Measurements from ENCODE around the gene PPP1R14B.

PPP1R14B gene

GRCh38 chr11:64294774-64295173 is 48.0 kb upstream of the PPP1R14B start:
- TF ChIP-seq FOXM1 (IDR thresholded peaks at IDR 0.05; ENCODE audit: borderline replicate concordance, low read depth) (no peak), EGR1 (IDR thresholded peaks at IDR 0.05) (no peak), TCF12 (IDR thresholded peaks at IDR 0.05; ENCODE audit: low read depth) (no peak), CREB1 (IDR thresholded peaks at IDR 0.05; ENCODE audit: low read depth) (no peak), RAD21 (IDR thresholded peaks at IDR 0.05; ENCODE audit: low read depth) (no peak), NFIC (IDR thresholded peaks at IDR 0.05) (no peak), EP300 (IDR thresholded peaks at IDR 0.05; ENCODE audit: borderline replicate concordance) (no peak), TAF1 (IDR thresholded peaks at IDR 0.05; ENCODE audit: low read depth) (no peak), USF1 (IDR thresholded peaks at IDR 0.05) (no peak), CEBPB (IDR thresholded peaks at IDR 0.05) (no peak), YY1 (IDR thresholded peaks at IDR 0.05; ENCODE audit: low read depth) (no peak), ZBTB7A (IDR thresholded peaks at IDR 0.05; ENCODE audit: low read depth) (no peak), TEAD4 (IDR thresholded peaks at IDR 0.05) (no peak)
- TF ChIP-seq, protein P1, sequence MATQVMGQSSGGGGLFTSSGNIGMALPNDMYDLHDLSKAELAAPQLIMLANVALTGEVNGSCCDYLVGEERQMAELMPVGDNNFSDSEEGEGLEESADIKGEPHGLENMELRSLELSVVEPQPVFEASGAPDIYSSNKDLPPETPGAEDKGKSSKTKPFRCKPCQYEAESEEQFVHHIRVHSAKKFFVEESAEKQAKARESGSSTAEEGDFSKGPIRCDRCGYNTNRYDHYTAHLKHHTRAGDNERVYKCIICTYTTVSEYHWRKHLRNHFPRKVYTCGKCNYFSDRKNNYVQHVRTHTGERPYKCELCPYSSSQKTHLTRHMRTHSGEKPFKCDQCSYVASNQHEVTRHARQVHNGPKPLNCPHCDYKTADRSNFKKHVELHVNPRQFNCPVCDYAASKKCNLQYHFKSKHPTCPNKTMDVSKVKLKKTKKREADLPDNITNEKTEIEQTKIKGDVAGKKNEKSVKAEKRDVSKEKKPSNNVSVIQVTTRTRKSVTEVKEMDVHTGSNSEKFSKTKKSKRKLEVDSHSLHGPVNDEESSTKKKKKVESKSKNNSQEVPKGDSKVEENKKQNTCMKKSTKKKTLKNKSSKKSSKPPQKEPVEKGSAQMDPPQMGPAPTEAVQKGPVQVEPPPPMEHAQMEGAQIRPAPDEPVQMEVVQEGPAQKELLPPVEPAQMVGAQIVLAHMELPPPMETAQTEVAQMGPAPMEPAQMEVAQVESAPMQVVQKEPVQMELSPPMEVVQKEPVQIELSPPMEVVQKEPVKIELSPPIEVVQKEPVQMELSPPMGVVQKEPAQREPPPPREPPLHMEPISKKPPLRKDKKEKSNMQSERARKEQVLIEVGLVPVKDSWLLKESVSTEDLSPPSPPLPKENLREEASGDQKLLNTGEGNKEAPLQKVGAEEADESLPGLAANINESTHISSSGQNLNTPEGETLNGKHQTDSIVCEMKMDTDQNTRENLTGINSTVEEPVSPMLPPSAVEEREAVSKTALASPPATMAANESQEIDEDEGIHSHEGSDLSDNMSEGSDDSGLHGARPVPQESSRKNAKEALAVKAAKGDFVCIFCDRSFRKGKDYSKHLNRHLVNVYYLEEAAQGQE (IDR thresholded peaks at IDR 0.05; ENCODE audit: low read depth): no peak
- TF ChIP-seq, protein P2, sequence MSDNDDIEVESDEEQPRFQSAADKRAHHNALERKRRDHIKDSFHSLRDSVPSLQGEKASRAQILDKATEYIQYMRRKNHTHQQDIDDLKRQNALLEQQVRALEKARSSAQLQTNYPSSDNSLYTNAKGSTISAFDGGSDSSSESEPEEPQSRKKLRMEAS (IDR thresholded peaks at IDR 0.05): no peak

- TF ChIP-seq EGR1 (IDR thresholded peaks at IDR 0.05) (no peak), TEAD4 (IDR thresholded peaks at IDR 0.05) (no peak), FOXM1 (IDR thresholded peaks at IDR 0.05; ENCODE audit: borderline replicate concordance, low read depth) (no peak), TAF1 (IDR thresholded peaks at IDR 0.05; ENCODE audit: low read depth) (no peak), ZBTB7A (IDR thresholded peaks at IDR 0.05; ENCODE audit: low read depth) (no peak), USF1 (IDR thresholded peaks at IDR 0.05) (no peak), CEBPB (IDR thresholded peaks at IDR 0.05) (no peak), NFIC (IDR thresholded peaks at IDR 0.05) (no peak), EP300 (IDR thresholded peaks at IDR 0.05; ENCODE audit: borderline replicate concordance) (no peak), TCF12 (IDR thresholded peaks at IDR 0.05; ENCODE audit: low read depth) (no peak), RAD21 (IDR thresholded peaks at IDR 0.05; ENCODE audit: low read depth) (no peak), CREB1 (IDR thresholded peaks at IDR 0.05; ENCODE audit: low read depth) (no peak)
- TF ChIP-seq, protein P2 (IDR thresholded peaks at IDR 0.05): no peak
- TF ChIP-seq, protein P1 (IDR thresholded peaks at IDR 0.05; ENCODE audit: low read depth): no peak
Observed at GRCh38 chr11:64292460-64293254, 45.9 kb upstream of the PPP1R14B start.

GRCh38 chr11:64291752-64292459 is 45.2 kb upstream of the PPP1R14B start:
- TF ChIP-seq TEAD4 (IDR thresholded peaks at IDR 0.05): no peak

DNA sequence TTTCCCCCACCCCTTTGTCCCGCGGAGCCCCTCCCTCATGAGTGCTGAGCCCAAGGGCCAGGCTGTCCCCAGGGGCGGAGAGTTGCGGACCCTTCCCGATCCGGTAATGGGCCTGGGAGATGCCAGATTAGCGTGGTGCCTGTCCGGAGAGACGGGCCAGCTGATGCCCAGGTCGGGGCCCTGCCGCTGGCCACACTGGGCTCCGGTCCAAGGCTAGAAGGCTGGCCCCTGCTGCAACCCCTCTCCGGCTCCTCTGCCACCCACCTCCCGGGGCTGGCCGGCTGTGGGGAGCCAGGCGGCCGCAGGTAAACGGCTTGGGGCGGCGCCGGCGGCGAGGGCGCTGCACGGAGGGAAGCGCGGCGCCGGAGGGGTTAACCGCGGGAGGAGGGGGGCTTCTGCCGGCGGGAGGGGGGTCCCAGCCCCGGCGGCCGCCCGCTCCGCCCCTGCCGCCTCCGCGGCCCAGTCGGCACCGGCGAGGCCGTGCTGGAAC is 44.6 kb upstream of the PPP1R14B start, which contains the start of gene KCNK4:
Gene KCNK4, plus strand, starts transcription at position 41 of the 490 bp plus-strand sequence. CDS start 1,717 bp downstream, outside the sequence.
- TF ChIP-seq NFIC (IDR thresholded peaks at IDR 0.05) (no peak), TAF1 (IDR thresholded peaks at IDR 0.05; ENCODE audit: low read depth) (no peak), RAD21 (IDR thresholded peaks at IDR 0.05; ENCODE audit: low read depth) (no peak), USF1 (IDR thresholded peaks at IDR 0.05) (no peak), CREB1 (IDR thresholded peaks at IDR 0.05; ENCODE audit: low read depth) (no peak), EP300 (IDR thresholded peaks at IDR 0.05; ENCODE audit: borderline replicate concordance) (no peak), FOXM1 (IDR thresholded peaks at IDR 0.05; ENCODE audit: borderline replicate concordance, low read depth) (no peak), YY1 (IDR thresholded peaks at IDR 0.05; ENCODE audit: low read depth) (no peak), CEBPB (IDR thresholded peaks at IDR 0.05) (no peak), EGR1 (IDR thresholded peaks at IDR 0.05) (no peak), TEAD4 (IDR thresholded peaks at IDR 0.05) (no peak), TCF12 (IDR thresholded peaks at IDR 0.05; ENCODE audit: low read depth) (no peak), ZBTB7A (IDR thresholded peaks at IDR 0.05; ENCODE audit: low read depth) (no peak)
- TF ChIP-seq, protein P2 (IDR thresholded peaks at IDR 0.05): no peak
- TF ChIP-seq, protein P1 (IDR thresholded peaks at IDR 0.05; ENCODE audit: low read depth): no peak

All from Ishikawa (cell line).